AG08395 (cell line): ENCODE data around the gene SERTM2.

Source experiments
- DNase-seq: peaks from one replicate; pipeline ENCODE4 v3.0.0; 2012; ENCODE audit warnings: mixed read lengths, low spot score

SERTM2 gene

GRCh38 chrX:111560801-111561200 is 49.4 kb downstream of the SERTM2 start:
- no peak for DNase-seq

- no peak for DNase-seq
These were observed 50.4 kb downstream of the SERTM2 start for GRCh38 chrX:111561851-111562250.

GRCh38 chrX:111567542-111568255 is 56.3 kb downstream of the SERTM2 start:
- DNase-seq: no peak

GRCh38 chrX:111568354-111568753 is 56.9 kb downstream of the SERTM2 start:
- DNase-seq: peak; percentile 6

- DNase-seq: no peak
These were observed 57.4 kb downstream of the SERTM2 start for GRCh38 chrX:111568817-111569216.
